Subcutaneous adipose tissue (tissue), 4 donors: Measurements from ENCODE around the gene INCA1. TPM values are rescaled to one million over a fixed set of nuclear protein-coding genes. Genes with fewer than 3 reads are reported as not detected.

Source experiments
- CTCF ChIP-seq: fragments of 450-650 bp; IDR thresholded peaks from one replicate; pipeline ENCODE4 v1.5.1; 2016; ENCODE audit warnings: low read depth, mild to moderate bottlenecking, control low read depth, antibody characterized with exemption, moderate library complexity
- total RNA-seq, 4 donors: library from RNA; depleted of rRNA; stranded (reverse); fragments of >200 nt; gene quantifications; one replicate each; pipeline ENCODE4 v1.1.0, GENCODE V29; 2016

The INCA1 gene
- total RNA-seq, 4 donors from 2014 or later, result 0.85 to 1.3 (median 1.1) TPM

GRCh38 chr17:4987767-4988567 is 9.4 kb downstream of the INCA1 start:
- no peak for TF ChIP-seq CTCF

- no peak for TF ChIP-seq CTCF
Measured at GRCh38 chr17:4986951-4987766, 10.2 kb downstream of the INCA1 start, which contains the start of gene CAMTA2. TSS of gene CAMTA2 (minus strand) at chr17:4987675. CDS start at chr17:4986222, 1,453 bp downstream.

- no peak for TF ChIP-seq CTCF
Measured at GRCh38 chr17:4986403-4986802, 10.9 kb downstream of the INCA1 start.

- TF ChIP-seq CTCF, result no peak
Measured at GRCh38 chr17:4982305-4982704, 15.0 kb downstream of the INCA1 start.

- TF ChIP-seq CTCF, result no peak
Measured at GRCh38 chr17:4980644-4981216, 16.6 kb downstream of the INCA1 start.

GRCh38 chr17:4978726-4979125 is 18.6 kb downstream of the INCA1 start:
- no peak for TF ChIP-seq CTCF
